RKO (cell line): ENCODE measurements around the gene ANAPC15.
A peak's percentile ranks its signal among the peaks of the same experiment; 100 is the strongest.

Experiments
- DNase-seq: peaks from one replicate; pipeline ENCODE4 v3.0.0-alpha.2; 2016; ENCODE audit warnings: low spot score

ANAPC15 gene

GRCh38 chr11:72084965-72085364, 27.5 kb downstream of the ANAPC15 start:
- DNase-seq = no peak

- no peak for DNase-seq
Measured at GRCh38 chr11:72084076-72084475, 28.4 kb downstream of the ANAPC15 start.

GRCh38 chr11:72083414-72083813, 29.1 kb downstream of the ANAPC15 start:
- no peak for DNase-seq

DNA sequence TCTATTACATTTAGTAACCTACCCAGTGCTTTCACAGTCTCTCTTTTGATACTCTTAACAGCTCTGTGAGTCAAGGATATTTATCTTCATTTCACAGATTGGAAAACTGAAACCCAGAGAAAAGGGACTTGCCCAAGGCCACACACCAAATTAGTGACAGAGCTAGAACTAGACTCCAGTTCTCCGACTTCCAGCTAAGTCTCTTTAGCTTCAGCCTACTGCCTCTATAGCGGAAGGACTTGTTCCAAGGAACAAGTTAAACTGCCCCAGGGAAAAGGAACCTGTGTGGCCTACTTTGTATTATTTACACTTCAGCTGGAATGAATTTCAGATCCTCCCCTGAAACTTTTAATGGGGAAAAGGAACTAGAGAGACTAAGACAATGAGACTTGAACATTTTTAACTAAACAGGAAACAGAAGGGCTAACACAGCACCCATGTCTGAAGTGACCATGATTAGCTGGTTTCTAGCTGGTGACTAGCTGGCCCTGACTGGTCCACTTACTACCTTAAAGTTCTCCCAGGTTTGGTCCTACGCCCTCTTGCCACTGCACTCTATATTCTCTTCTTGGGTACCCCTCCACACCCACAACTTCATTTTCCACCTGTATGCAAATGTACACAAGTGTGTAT, 30.6 kb downstream of the ANAPC15 start:
- DNase-seq = no peak

DNA sequence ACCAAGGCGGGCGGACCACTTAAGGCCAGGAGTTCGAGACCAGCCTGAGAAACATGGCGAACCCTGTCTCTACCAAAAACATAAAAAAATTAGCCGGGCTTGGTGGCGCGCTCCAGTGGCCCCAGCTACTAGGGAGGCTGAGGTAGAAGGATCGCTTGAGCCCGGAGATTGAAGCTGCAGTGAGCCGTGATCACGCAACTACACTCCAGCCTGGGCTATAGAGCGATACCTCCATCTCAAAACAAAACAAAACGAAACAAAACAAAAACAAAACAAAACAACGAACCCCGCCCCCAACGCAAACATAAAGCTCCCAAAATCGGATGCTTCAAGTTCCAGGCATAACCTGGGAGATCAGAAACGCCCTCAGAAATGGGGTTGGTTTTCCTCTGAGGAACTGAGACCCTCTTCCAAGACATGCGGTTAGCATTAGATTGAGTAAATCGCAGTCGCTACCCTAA, 31.3 kb downstream of the ANAPC15 start:
- DNase-seq = no peak

DNA sequence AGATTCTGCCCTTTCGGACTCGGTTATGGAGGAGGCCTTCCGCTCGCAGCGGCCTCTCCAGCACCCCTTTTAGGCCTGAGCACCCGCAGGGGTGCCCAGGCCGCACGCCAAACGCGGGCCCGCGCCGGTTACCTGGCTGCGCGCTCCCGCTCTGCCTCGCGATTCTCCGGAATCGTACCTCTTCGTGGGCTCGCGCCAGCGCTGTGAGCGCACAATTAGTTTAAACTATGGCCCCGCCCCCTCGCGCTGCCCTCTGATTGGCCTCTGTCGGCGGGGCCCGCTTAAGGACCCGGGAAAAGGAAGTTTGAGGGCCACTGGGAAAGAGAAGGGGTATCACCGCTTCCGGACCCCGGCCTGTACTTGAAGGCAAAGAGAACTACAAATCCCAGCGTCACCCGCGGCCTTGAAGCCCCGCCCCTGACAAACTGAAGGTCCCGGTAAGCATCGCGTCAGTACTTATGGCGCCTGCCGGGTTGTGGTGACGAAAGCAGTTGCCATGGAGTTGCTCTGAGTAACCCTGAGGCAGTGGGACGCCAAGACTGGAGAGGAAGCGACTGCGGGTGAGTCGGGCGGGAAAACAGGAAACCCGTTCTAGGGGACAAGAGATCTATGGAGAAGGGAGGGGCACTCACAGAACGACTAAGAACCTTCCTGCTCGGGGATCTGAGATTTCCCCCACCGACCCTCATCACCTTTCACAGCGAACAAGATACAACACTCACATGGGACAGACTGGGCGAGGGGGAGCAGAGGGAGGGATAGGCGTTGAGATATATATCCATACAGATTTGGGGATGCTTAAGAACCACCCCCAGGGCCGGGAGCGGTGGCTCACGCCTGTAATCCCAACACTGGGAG, 31.9 kb downstream of the ANAPC15 start, which contains the start of the genes LRRC51 and NUMA1:
LRRC51 (plus strand) TSS at position 525 of the 858 bp plus-strand sequence. CDS start 8,234 bp downstream, outside the sequence.
NUMA1 (minus strand) TSS at position 217 of the 858 bp plus-strand sequence. CDS start 44,599 bp downstream, outside the sequence.
- peak; percentile 100 for DNase-seq

DNA sequence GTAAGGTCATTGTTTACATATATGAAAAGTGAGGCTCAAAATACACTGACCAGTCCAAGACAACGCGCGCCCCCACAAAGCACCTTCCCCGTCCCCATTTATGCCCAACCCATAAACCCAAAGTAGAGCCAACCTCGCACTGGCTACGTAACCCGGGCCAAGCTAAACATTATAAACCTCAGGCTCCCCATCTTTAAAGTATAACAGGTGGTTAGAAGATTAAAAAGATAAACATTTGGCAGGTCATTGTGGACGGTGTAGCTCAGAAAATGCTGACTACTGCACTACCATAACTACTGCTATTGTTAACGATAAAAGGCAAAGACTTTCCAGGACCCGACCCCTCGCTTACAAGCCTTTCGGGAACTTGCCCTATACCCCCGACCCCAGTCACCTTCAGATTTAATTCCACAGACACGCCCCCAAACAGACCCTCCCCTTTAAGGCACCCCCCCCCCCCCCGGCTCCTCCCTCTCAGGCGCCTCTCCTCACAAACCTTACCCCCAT, 32.6 kb downstream of the ANAPC15 start:
- DNase-seq = peak; percentile 31

DNA sequence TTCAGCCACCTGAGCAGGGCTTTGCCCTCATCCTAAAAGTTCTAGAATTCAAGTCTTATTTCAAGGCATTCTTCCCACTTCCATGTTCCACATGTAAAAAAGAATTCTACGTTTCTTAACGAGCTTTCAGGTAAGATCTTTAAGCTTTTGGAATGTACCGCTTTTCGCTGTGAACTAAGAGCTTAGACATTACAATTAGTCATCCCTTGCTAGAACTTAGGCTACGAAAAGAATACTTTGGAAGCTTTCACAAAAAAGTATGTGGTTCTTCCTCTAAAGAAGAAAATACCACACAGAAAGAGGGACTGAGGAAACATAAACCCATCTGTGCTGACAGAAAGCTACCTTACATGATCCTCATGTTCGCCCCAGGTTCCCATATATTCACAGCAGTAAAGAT, 34.0 kb downstream of the ANAPC15 start:
- DNase-seq = peak; percentile 55

DNA sequence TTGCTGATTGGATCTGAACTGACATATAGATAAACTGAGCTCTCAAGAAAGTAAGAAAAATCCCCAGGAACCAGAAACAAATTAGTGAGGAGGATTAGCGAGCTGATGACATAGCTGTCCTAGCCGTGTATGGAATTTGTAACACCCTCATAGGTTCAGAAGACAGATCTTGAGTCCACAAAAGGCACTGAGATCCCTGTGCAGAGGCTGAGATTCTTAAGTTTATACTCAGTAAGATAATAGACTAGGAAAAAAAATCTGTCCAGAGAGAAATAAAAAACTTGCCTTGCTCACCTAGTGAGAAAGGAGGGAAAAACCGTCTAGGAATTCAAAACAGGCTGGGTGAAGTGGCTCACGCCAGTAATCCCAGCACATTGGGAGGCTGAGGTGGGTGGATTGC, 36.7 kb downstream of the ANAPC15 start:
- no peak for DNase-seq

GRCh38 chr11:72075109-72075508, 37.4 kb downstream of the ANAPC15 start:
- DNase-seq = peak; percentile 29

DNA sequence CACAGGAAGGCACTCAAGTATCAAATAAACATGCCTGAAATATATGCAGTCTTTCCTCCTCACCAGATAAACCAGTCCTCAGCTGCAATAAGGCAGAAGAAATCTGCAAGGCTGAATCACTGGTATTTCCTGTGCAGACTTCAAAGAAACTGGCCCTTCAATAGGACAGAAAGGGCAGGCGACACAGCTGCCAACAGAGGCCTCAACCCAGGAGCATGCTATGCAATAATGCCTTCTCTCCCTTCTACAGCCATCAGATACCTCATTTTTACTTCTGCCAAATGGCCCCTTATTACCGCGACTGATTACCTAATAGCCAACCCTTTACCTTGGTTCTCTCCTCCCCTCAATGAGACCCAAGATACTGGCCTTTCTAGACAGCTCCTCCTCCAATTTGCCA, 40.1 kb downstream of the ANAPC15 start:
- DNase-seq = peak; percentile 80

GRCh38 chr11:72070491-72070890, 42.0 kb downstream of the ANAPC15 start:
- no peak for DNase-seq

DNA sequence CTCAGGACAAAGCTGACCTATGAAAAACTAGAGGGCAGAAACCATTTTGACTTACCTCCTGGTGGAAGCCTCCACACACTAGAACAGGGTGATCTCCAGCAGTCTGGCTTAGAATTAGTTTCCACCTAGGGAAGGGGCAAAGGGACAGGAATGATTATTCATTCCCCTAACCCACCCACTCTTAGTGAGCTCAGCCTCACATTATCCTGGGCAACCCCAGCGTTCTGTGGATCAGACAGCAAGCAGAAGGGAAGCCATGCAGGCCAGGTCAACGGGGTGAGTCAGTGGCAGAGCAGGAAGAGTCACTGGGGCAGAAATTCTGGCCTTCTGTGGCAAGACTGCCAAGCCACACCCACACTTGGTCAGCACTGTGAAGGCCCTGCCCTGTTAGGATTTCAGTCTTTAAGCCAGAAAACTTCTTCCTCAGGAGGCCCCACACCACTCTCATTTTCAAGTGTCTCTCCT, 42.7 kb downstream of the ANAPC15 start:
- peak; percentile 95 for DNase-seq

GRCh38 chr11:72069200-72069599, 43.3 kb downstream of the ANAPC15 start:
- no peak for DNase-seq

DNA sequence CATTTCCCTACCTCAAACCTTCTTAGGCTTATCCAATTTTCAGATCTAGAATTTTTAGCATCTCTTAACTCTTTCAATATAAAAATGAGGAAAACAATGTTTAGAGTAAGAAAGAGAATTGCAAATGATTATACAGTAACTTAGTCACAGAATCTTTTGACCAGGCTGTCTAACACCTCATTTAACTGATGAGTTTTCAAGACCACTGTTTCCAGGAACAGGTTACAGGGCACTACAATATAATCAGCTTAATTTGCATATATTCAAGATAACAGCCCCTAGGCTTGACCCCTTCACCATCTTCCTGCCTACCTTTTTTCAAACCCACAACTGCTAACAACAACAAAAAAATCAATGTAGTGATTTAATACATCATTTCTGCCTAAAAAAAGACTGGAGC, 44.8 kb downstream of the ANAPC15 start:
- no peak for DNase-seq

GRCh38 chr11:72067266-72067665, 45.2 kb downstream of the ANAPC15 start:
- no peak for DNase-seq

DNA sequence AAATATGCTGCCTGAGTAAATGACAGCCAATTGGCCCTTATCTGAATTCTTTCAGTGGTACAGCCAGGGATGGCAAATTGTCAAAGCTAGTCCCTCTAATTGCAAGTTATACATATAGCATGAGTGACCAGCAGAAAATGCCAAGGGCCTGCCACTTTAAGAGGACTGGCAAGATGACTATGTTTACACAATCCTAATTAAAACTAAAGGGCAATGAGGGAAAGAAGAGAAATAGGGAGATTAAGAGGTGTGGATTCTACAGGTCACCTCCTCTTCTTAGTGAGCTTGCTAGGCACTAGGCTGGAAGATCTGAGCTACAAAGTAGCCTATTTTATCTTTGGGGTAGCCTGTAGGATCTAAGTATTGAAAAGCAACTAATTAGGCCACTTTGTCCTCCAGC, 45.6 kb downstream of the ANAPC15 start:
- no peak for DNase-seq

DNA sequence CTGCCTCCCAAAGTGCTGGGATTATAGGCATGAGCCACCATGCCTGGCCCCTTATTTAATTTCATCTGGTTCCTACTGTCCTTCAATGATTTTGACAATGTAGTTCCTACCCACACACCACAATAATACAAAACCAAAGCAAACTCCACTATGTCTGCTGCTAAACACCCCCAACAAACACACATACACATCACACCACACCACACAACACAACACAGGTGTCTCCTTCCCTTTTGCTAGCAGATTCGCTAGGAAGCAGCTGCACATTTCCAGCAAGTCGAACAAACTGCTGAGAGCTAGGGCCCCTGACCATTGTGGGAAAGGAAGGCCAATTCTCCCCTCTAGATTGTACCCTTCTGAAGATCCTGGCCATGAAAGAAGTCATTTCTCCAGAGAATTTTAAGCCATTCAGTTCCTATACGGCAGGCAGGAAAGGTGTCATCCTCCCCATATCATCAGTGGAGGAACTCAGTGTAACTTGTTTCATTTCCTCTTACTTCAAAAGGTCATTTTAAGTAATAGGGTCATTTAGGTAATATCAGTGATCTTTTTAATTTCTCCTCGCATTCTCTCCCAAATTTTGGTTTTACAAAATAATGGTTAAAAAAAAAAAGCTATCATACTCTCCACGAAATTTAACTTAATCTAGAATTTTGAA, 50.6 kb downstream of the ANAPC15 start:
- no peak for DNase-seq
